ENCODE results near the gene IRF2BPL. TPM values are rescaled to one million over a fixed set of nuclear protein-coding genes. Genes with fewer than 3 reads are reported as not detected.

The IRF2BPL gene
- total and polyA plus RNA-seq, 2 of the 8 experiments (the other 6 are each of a cell fraction or from before 2014, with no cell fraction given): 18.8 to 57.0 TPM

GRCh38 chr14:77006132-77006531, 22.4 kb downstream of the IRF2BPL start (continued):
- TF ChIP-seq POU5F1 (IDR thresholded peaks at IDR 0.05; ENCODE audit: low read depth, low read length): no peak
